Heart left ventricle (tissue), 16 donors: ENCODE results near the gene OS9. TPM values are rescaled to one million over a fixed set of nuclear protein-coding genes. Genes with fewer than 3 reads are reported as not detected.

Source experiments
- ATAC-seq, 4 donors: fragments of 200-7000 bp; cut with Tn5 transposase; one replicate each; pipeline ENCODE4 v1.9.1; 2020 to 2022; ENCODE audit warnings: moderate library complexity in 4 of 4, mild to moderate bottlenecking in 3 of 4, moderate number of reproducible peaks in 1 of 4
- DNase-seq, 5 donors: peaks; one replicate each; pipeline ENCODE4 v3.0.0-alpha.2; 2020
- H3K27ac ChIP-seq, 12 donors: fragments of 200-600 bp; sonication (generic) in 4 of 12; one replicate each; pipeline versions ENCODE4 v1.5.0 to v1.8.0; 2016 to 2022; ENCODE audit warnings: mild to moderate bottlenecking in 2 of 12
- H3K27me3 ChIP-seq, 9 donors: fragments of 200-600 bp; sonication (generic) in 2 of 9; one replicate each; pipeline versions ENCODE4 v1.5.1 to v1.8.0; 2016 to 2022; ENCODE audit warnings: mild to moderate bottlenecking in 3 of 9
- H3K36me3 ChIP-seq, 9 donors: fragments of 200-600 bp; sonication (generic) in 2 of 9; one replicate each; pipeline versions ENCODE4 v1.5.0 to v1.8.0; 2018 to 2022; ENCODE audit warnings: mild to moderate bottlenecking in 2 of 9
- H3K4me1 ChIP-seq, 12 donors: fragments of 200-600 bp; sonication (generic) in 4 of 12; one replicate each; pipeline versions ENCODE4 v1.5.0 to v1.8.0; 2016 to 2022; ENCODE audit warnings: mild to moderate bottlenecking in 3 of 12
- H3K4me3 ChIP-seq, 12 donors: fragments of 200-600 bp; sonication (generic) in 4 of 12; one replicate each; pipeline versions ENCODE4 v1.5.0 to v1.8.0; 2017 to 2022; ENCODE audit warnings: mild to moderate bottlenecking in 9 of 12, moderate library complexity in 4 of 12
- H3K9me3 ChIP-seq, 12 donors: fragments of 200-600 bp; sonication (generic) in 4 of 12; one replicate each; pipeline versions ENCODE4 v1.5.0 to v1.8.0; 2016 to 2022; ENCODE audit warnings: mild to moderate bottlenecking in 1 of 12
- CTCF ChIP-seq, 12 donors: fragments of 200-600 bp; sonication (generic) in 4 of 12; IDR thresholded peaks; one replicate each; pipeline versions ENCODE4 v1.5.0 to v1.8.0; 2018 to 2022; ENCODE audit warnings: antibody characterized with exemption in 12 of 12, mild to moderate bottlenecking in 5 of 12
- POLR2A ChIP-seq, 2 donors: fragments of 450-650 bp; IDR thresholded peaks; one replicate each; pipeline ENCODE4 v1.6.1; 2017; ENCODE audit warnings: antibody characterized with exemption in 2 of 2, mild to moderate bottlenecking in 2 of 2, moderate library complexity in 2 of 2
- WGBS, 4 donors: extraction: QIAGEN DNeasy Blood & Tissue Kit in 2 of 4; methylation state at CpG; one replicate each; pipeline versions ENCODE4 v1.1.5 to v1.1.7; 2013 to 2018; 5-methylcytosine and 5-hydroxymethylcytosine counted together
- intact Hi-C, 10 donors: fragments of 100-400 bp; cut with DNase I; formaldehyde crosslinking; loops; one replicate each; pipeline versions ENCODE4 v1.11.1 to v1.14.2; 2022
- polyA plus RNA-seq, 2 donors: library from polyadenylated mRNA; stranded (reverse); fragments of 200-250 nt; gene quantifications; one replicate each; pipeline ENCODE4 v1.2.3, GENCODE V29; 2013
- total RNA-seq, 9 donors: library from RNA; depleted of rRNA in 2 of 9; stranded (reverse); fragments of >200 nt in 2 of 9; fragmentation: NEBNext Ultra II Directional in 3 of 9; extraction: Animal tissue kit (Norgen Biotek cat#: 25700) in 3 of 9; gene quantifications; one replicate each; pipeline versions ENCODE4 v1.1.0 to v1.2.4, GENCODE V29; 2016 to 2023
- donor health status: ischemic (EF 13 %, LVEDD 7.1; RV severe dilation, severe dysfunction).
- donor health status: healthy with polysubstance abuse.
- donor health status: DM: no; HTN: yes; CAD: no.
- donor health status: DM: no; HTN: no; CAD: no.
- donor health status: ischemic (EF 25% LVEDD 6.9; RV normal size, moderate dysfunction).
- donor health status: ischemic (EF 25% LVEDD 5.7; RV mildly dilated, moderate dysfunction).
- donor health status: healthy.
- donor health status: DM: yes; HTN: yes; CAD: no.
- donor health status: ischemic (EF 35%, LVEDD 5.7; RV mildly dilated, moderate dysfunction).
- donor health status: nonischemic (EF 11% LVEDD 7.7; RV severe dilation, severe dysfunction).
- donor health status: DM: yes; HTN: yes; CAD: no.
- donor health status: PGD.
- donor health status: ischemic (EF 29% LVEDD 5.4; RV normal size, mild dysfunction).
- donor health status: nonischemic (EF 23%, LVEDD 6.1; RV moderate dilation, normal function).

Gene OS9
- total and polyA plus RNA-seq, 11 donors: 89.4 to 196 (median 130) TPM

- no peak for DNase-seq
- H3K4me1 ChIP-seq: peaks cover 0 to 54% (median 33%) of the 10 kb centered on the region in 12 donors
- peak overlapping the region in 9 of 12 donors; percentile 63 to 89 (median 77) for H3K4me3 ChIP-seq
- peaks cover 0 to 40% (median 33%) of the 10 kb centered on the region in 9 donors for H3K36me3 ChIP-seq
- ATAC-seq: no peak
- no peaks in the 10 kb centered on the region for H3K9me3 ChIP-seq
- 2 to 3% (median 2%) methylated on average over 5 of the region's 5 CpGs for WGBS, 4 donors
- H3K27me3 ChIP-seq: no peaks in the 10 kb centered on the region
- no peak for TF ChIP-seq POLR2A (IDR thresholded peaks at IDR 0.05)
- TF ChIP-seq CTCF (IDR thresholded peaks at IDR 0.05): no peak
- intact Hi-C loops: loop anchor here in 2 of 10 donors (1.0 to 5.0 kb wide), 2 partner anchors 20 to 60 kb away; partner anchors contain the start of genes EEF1AKMT3 (in 1 of the 2), METTL1 (in 1 of the 2) and OS9 (in 1 of the 2)
- H3K27ac ChIP-seq: peak overlapping the region in 11 of 12 donors; percentile 42 to 95 (median 57)
Measured at GRCh38 chr12:57752668-57753000, 58.7 kb downstream of the OS9 start.

- intact Hi-C loops: loop anchor here in 1 of 10 donors (5.0 kb wide), 1 partner anchor 62 kb away; the partner anchor contains the start of gene OS9
- DNase-seq (no peak), ATAC-seq (no peak)
- WGBS, 4 donors: 19 to 38% (median 26%) methylated on average over 1 of the region's 1 CpG
- Histone ChIP-seq H3K4me3 (peak overlapping the region in 3 of 12 donors; percentile 69 to 87 (median 83)), H3K27ac (peak overlapping the region in 1 of 12 donors; percentile 27), H3K27me3 (no peaks in the 10 kb centered on the region), H3K4me1 (peaks cover 0 to 54% (median 33%) of the 10 kb centered on the region in 12 donors), H3K9me3 (no peaks in the 10 kb centered on the region), H3K36me3 (peaks cover 0 to 40% (median 31%) of the 10 kb centered on the region in 9 donors)
- no peak for TF ChIP-seq POLR2A (IDR thresholded peaks at IDR 0.05)
Measured at GRCh38 chr12:57753756-57754337, 59.9 kb downstream of the OS9 start.

- 0 to 3% (median 1%) methylated on average over 17 to 41 of the region's 41 CpGs for WGBS, 4 donors
- peak within 1 kb of the TSS; percentile 64 to 97 (median 72) for H3K4me3 ChIP-seq
- TF ChIP-seq CTCF (IDR thresholded peaks at IDR 0.05): no peak
- TF ChIP-seq POLR2A (IDR thresholded peaks at IDR 0.05): no peak
- H3K4me1 ChIP-seq: peaks cover 0 to 54% (median 33%) of the 10 kb centered on the region in 12 donors
- ATAC-seq: peak in 1 of 4 donors; percentile 3
- peaks cover 0 to 36% (median 28%) of the 10 kb centered on the region in 9 donors for H3K36me3 ChIP-seq
- no peaks in the 10 kb centered on the region for H3K27me3 ChIP-seq
- H3K27ac ChIP-seq: peak within 1 kb of the TSS in 10 of 12 donors; percentile 18 to 79 (median 54)
- intact Hi-C loops: loop anchor here in 1 of 10 donors (5.0 kb wide), 1 partner anchor 62 kb away; the partner anchor contains the start of gene OS9
- no peaks in the 10 kb centered on the region for H3K9me3 ChIP-seq
- peak; percentile 56 to 77 (median 62) for DNase-seq
Measured at GRCh38 chr12:57754411-57755193, 60.7 kb downstream of the OS9 start, which contains the start of gene MARCHF9. Gene MARCHF9 (plus strand): TSS chr12:57755103. CDS start chr12:57755529, 426 bp downstream.

- TF ChIP-seq CTCF (IDR thresholded peaks at IDR 0.05) (no peak), POLR2A (IDR thresholded peaks at IDR 0.05) (no peak)
- peak overlapping the region in 10 of 12 donors; percentile 18 to 79 (median 54) for H3K27ac ChIP-seq
- no peak for ATAC-seq
- H3K4me1 ChIP-seq: peaks cover 0 to 54% (median 33%) of the 10 kb centered on the region in 12 donors
- no peaks in the 10 kb centered on the region for H3K27me3 ChIP-seq
- WGBS, 4 donors: 0 to 3% (median 0%) methylated on average over 9 to 34 of the region's 34 CpGs
- DNase-seq: no peak
- H3K9me3 ChIP-seq: no peaks in the 10 kb centered on the region
- intact Hi-C loops: no loop called here
- H3K36me3 ChIP-seq: peaks cover 0 to 31% (median 23%) of the 10 kb centered on the region in 9 donors
- peak overlapping the region; percentile 64 to 97 (median 72) for H3K4me3 ChIP-seq
Measured at GRCh38 chr12:57755194-57755453, 61.2 kb downstream of the OS9 start.
